Nucleus accumbens (tissue), 56 donors: ENCODE measurements around the gene PCDH9.
A peak's percentile ranks its signal among the peaks of the same experiment; 100 is the strongest.

ENCODE experiments used
- DNase-seq, 56 donors: peaks; one replicate each; lab custom pipeline; 2025; lab: John Stamatoyannopoulos, UW

Gene PCDH9

DNA sequence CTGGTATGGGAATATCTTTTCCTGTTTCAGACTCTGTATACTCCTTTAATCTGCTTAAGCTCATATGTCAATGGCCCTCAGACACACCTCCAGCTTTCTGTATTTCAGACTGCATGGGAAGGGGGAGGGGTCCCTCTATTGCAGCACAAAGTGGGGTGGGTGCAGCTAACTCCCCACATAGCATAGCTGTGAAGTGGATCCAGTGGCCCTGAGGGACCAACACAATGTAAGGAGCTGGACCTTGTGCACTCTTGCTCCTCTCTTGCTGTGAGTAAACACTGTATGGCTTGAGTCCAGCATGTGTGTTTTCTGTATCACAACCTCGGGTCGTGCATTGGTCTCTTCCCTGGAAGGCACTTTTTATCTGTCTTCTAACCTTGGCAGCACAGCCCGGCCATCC lies 669.9 kb downstream of the PCDH9 start:
- DNase-seq, result no peak

- no peak for DNase-seq
Measured at GRCh38 chr13:66559093-66559492, 671.0 kb downstream of the PCDH9 start.

DNA sequence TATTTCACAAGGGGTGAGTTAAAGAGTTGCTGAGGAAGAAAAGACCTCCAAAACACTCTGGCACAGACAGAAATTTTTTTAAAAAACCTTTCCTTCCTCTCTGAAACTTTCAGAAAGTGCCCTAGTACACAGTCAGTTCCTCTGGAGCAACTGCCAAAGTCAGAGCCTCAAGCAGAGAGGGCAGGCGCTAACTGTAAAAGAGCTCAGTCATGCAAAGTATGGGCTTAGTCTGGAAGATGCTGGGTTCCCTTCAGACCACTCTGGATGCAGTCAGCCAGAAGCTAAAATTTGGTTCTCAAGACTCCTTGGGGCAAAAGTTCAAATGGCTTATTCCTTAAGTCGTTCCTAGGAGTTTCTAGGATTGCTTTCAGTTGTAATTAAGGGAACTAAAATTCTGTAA lies 671.6 kb downstream of the PCDH9 start:
- DNase-seq, result peak in 7 of 56 donors; percentile 1 to 4 (median 2)

- DNase-seq, result no peak
Measured at GRCh38 chr13:66557357-66557756, 672.8 kb downstream of the PCDH9 start.

GRCh38 chr13:66556306-66556705 lies 673.8 kb downstream of the PCDH9 start:
- no peak for DNase-seq

GRCh38 chr13:66553391-66553790 lies 676.7 kb downstream of the PCDH9 start:
- no peak for DNase-seq

DNA sequence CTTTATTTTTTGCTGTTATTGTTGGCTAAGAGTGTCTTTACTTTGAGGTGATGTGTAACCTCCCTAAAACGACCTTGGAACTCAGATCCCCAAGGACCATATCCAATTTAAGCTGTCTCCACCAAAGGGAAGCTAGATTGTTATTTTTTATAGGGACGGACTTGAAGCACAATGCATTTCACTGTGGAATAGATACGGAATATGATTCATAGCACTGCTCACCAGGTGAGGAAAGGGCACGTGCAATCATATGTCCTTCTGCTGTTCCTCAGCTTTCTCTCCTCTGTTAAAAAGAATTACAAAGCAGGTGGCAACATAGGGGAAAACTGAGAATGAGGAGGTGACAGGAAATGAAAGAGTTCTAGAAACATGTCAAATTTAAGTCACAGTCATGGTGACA lies 679.0 kb downstream of the PCDH9 start:
- no peak for DNase-seq

DNA sequence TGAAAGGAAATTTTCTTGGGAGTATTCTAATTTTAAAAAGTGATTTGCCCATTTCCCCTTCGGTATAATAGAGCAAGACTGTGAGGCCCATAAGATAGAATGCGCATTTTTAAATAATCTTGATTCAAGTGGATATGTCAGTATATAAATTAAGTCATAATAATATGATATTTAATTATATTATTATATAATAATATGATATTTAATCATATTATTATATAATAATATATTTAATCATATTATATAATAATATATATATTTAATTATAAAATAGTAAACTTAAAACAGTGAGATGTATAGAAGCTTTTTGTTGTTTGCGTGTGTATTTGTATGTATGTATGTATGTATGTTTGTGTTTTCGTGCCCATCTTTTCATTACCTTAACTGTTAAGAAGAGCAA lies 682.5 kb downstream of the PCDH9 start:
- DNase-seq, result no peak

- DNase-seq, result no peak
Measured at GRCh38 chr13:66546534-66547379, 683.4 kb downstream of the PCDH9 start.

DNA sequence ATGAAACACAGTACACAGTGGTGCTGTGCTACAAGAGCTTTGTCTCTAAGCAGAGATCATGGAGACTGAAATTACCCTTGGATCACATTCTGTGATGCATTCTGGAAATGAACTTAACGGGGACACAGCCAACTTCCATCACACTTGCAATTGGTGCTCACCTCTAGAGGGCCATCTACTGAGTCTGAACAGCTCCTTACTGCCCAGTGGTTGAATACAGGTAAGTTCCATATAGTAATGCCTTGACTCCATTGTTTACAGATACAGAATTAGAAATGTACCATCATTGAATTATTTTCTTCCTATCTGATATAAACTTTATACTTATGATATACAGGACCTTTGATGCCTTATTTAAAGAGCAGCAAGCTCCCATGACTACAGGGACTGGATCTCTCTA lies 686.4 kb downstream of the PCDH9 start:
- no peak for DNase-seq

GRCh38 chr13:66537417-66537816 lies 692.7 kb downstream of the PCDH9 start:
- no peak for DNase-seq

DNA sequence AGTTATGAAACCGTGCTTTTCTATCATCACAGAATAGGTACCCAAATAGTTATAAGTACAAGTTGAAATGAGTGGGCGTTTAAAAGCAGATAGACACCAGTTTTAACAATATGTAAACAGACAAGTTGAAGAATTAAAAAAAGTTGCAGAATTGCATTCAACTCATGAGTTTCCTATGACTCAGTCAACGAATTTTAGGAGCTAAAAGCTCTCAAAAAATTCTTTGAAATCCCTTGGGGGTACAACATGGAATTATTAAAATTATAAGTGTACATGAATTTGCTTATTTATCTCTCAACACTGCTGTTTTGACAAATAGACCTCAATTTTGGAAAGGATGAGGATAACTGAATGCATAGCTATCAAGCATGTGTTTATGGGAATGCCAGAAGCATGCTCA lies 693.4 kb downstream of the PCDH9 start:
- DNase-seq, result no peak

- no peak for DNase-seq
Measured at GRCh38 chr13:66534561-66534960, 695.6 kb downstream of the PCDH9 start.

DNA sequence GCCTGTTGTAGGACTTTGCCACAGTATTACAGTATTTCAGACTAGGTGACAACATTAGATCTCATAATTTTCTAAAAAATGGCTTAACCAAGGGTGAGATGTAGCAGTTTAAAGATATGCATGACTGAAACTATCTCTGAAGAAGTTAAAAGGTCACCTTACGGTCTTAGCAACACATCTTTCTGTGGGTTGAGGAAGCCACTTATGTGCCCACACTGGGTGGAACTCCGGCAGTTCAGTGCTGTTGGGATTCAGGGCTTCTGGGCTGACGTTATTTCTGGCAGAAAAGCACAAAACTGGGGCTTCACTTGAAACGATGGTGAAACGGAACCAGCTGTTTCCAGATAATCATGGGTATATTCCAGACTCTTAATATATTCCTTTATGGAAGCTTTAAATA lies 697.3 kb downstream of the PCDH9 start:
- DNase-seq, result no peak

DNA sequence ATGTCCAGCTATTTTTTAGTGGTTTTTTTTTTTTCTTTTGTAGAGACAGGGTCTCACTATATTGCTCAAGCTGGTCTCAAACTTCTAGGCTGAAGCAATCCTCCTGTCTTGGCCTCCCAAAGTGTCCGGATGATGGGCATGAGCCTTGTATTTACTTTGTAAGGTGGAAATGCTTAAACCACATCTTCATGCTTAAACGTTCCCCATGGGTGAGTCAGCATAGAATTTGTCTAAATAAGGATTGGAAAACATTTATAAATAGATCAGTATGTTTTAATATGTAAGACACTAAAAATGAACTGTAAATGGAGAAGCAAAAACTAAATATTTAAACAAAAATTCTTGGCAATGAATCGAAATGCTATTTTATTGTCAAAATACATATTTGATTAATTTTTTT lies 698.0 kb downstream of the PCDH9 start:
- DNase-seq, result no peak

DNA sequence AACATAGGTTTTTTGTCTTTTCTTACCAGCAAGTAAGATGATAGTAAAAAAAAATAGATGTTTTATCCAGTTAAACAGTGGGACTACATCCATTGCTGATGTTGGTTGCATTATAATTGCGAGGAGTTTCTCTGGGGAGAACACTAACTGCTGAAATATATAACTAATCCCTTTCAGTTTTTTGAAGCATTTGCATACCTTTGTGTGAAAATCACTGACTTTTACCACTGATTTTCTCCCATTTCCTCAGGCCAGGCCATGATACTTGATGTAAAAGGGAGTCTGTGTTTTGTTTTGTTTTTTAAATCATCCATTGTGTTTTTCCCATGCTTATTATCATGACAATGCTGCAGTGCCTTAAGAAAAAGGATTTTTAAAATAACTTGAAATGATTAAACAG lies 699.5 kb downstream of the PCDH9 start:
- DNase-seq, result no peak

DNA sequence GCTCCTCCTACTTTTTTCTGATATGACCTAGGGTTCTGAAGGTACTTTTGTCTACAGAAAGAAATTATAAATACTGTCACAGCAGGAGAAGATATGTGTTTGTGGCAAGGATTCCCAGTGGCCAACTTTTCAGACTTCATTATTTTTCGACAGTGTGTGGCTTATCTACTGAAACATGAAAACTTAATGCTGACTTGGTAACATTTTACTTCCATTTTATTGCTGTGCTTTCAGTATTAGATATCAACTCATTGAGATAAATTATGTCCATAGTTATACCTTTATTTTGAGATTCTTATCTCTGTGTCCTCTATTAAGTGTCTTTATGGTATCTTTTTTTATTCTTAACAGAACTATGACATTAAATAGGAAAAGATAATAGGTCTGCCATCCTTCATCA lies 700.0 kb downstream of the PCDH9 start:
- DNase-seq, result no peak

DNA sequence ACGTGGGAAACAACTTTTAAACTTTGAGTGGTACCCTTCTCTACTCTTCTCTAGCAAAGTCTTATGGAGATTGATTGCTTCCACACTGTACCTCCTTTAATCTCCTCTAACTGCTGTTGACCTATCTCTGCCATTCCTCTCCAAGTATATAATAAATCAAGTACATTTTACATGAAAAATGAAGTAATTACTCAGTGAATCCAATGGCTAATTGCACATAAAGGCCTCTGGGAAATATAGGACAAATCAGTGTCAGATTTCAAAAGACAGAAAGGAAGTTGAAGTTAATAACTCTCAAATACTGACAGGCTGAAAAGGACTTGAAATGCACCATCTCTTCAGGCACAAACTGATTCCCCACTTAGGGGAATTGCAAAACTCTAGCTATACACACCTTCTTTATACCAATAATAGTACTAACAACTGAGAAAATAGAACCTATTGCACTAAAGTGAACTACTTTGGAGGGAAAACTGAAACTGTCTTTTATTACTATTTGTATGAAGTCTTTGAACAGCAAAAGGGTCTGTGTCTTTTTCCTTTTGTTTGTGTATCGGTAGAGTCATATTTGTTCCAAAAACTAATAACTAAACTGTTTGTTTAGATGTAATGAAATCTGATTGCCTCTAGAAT lies 701.1 kb downstream of the PCDH9 start:
- DNase-seq, result no peak

DNA sequence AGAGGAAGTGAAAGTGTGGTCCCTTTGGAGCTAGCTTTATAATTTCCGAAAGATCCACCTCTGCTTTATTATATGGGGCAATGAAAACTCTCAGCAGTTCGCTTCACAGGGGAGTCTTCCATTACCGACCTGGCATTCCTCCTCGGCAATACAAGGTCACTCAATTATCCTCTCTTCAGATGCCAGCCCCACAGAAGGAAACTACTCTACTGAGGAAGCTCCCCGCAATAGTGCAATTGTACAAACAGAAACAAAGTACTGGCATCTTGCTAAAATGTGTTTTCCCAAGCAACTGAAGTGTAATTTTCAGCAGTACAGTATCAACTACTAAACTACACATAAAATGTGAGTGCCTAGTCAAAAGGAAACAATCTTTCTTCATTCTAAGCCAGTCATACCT lies 702.0 kb downstream of the PCDH9 start:
- no peak for DNase-seq

DNA sequence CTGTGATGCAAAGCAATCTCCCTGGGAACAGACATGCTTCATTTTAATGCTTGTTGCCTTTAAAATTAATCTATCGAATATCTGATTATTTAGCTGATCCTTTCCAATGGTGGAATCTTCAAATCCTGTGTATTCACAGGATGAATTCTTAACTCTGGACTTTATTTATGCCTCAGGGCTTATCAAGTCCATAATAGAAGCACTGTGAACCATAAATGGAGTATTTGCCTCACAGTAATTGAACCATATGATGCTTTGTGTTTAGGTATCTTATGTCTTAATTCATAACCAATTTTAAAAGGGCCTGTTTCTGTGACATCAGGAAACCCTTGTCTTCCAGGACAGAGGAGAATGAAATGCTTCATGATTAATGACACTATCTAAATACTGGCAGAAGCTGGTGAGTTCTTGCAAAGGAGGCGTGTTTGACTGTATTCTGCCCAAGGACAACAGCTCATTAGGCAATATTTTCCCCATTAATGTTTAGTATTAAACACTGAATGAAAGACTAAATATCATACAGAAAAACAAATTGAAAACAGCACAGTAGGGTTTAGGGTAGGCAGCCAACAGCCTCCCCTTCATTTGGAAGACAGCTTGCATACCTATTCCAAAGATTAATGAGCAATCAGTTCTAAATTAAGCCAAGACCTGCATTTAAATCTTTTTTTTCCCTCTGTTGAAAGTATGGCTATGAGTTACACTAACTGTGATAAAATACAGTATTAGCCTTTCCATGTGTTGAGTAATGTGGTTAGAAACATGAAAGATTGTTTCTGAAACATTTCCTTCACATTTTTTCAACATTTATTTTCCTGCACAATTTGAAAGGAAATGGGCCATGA lies 709.4 kb downstream of the PCDH9 start:
- DNase-seq, result no peak

- no peak for DNase-seq
Measured at GRCh38 chr13:66519259-66519658, 710.9 kb downstream of the PCDH9 start.
